HepG2 (cell line): ENCODE measurements around the gene KLC4. TPM values are rescaled to one million over a fixed set of nuclear protein-coding genes. Genes with fewer than 3 reads are reported as not detected.

Source experiments
- ATAC-seq: fragments of 200-7000 bp; cut with Tn5 transposase; 3 replicates; pipeline ENCODE4 v1.9.1; 2020; ENCODE audit warnings: mild to moderate bottlenecking, moderate library complexity
- BruUV-seq: library from RNA; stranded (reverse); fragments of 400-500 nt; replicated peaks from 2 replicates; lab custom pipeline; 2021; lab: Mats Ljungman, UMichigan
- CTCF ChIA-PET: fragments of 300-600 bp; formaldehyde crosslinking; extraction: SDS; loops from one replicate; lab custom pipeline; 2021; ENCODE audit warnings: low total read pairs, inconsistent platforms, low intra/inter-chr PET ratio; lab: Yijun Ruan, JAX
- POLR2A ChIA-PET: fragments of 350-600 bp; sonication (Branson Sonifier 250); formaldehyde crosslinking; loops from one replicate; lab custom pipeline; 2020; ENCODE audit warnings: antibody characterized with exemption, inconsistent platforms; lab: Yijun Ruan, JAX
- DNase-seq: peaks from one replicate; pipeline ENCODE4 v3.0.0-alpha.2; 2015; ENCODE audit warnings: low spot score
- FAIRE-seq: peaks from 3 replicates; lab custom pipeline; 2011; peaks lifted over from hg19 to GRCh38; lab: Jason Lieb, UNC
- H2AFZ ChIP-seq: one replicate; pipeline ENCODE4 v1.6.1; 2011; ENCODE audit warnings: low read length, inconsistent platforms
- H3K27ac ChIP-seq: fragments of 300-600 bp; 3 replicates; pipeline ENCODE4 v1.8.0; 2011; ENCODE audit warnings: mixed run types, mild to moderate bottlenecking, mixed read lengths, low read length, inconsistent platforms; ENCODE audit not compliant: insufficient read depth; ENCODE audit errors: extremely low read length
- H3K27me3 ChIP-seq, 2 experiments: fragments of 200-600 bp in 1 of 2; 2 replicates in 1 of 2; 3 replicates in 1 of 2; pipeline versions ENCODE4 v1.6.0 to v1.8.0; 2011; ENCODE audit warnings: low read length in 2 of 2, mild to moderate bottlenecking in 2 of 2, moderate library complexity in 2 of 2, inconsistent platforms in 1 of 2; ENCODE audit not compliant: insufficient read depth in 2 of 2, control insufficient read depth in 1 of 2
- H3K36me3 ChIP-seq, 2 experiments: fragments of 200-600 bp in 1 of 2; replicated peaks in 1 of 2; 2 replicates in 1 of 2; 3 replicates in 1 of 2; pipeline versions ENCODE4 v1.5.1 to v1.8.0; 2011; ENCODE audit warnings: low read length in 2 of 2, inconsistent platforms in 1 of 2; ENCODE audit not compliant: insufficient read depth in 2 of 2, control insufficient read depth in 1 of 2
- H3K4me1 ChIP-seq: 2 replicates; pipeline ENCODE4 v1.5.1; 2012; ENCODE audit warnings: low read length, inconsistent platforms; ENCODE audit not compliant: insufficient read depth
- H3K4me2 ChIP-seq: 2 replicates; pipeline ENCODE4 v1.6.0; 2011; ENCODE audit warnings: low read depth, low read length, inconsistent platforms
- H3K4me3 ChIP-seq, 3 experiments: fragments of 200-600 bp in 1 of 3; sonication (generic), shearing (Covaris generic) in 1 of 3; replicated peaks in 1 of 3; 2 replicates each; pipeline ENCODE4 v1.5.1; 2011 to 2016; ENCODE audit warnings: low read length in 3 of 3, inconsistent platforms in 2 of 3, low read depth in 2 of 3, mild to moderate bottlenecking in 2 of 3, control low read depth in 1 of 3, mixed read lengths in 1 of 3; ENCODE audit not compliant: insufficient read depth in 1 of 3
- H3K79me2 ChIP-seq: one replicate; pipeline ENCODE4 v1.6.1; 2011; ENCODE audit warnings: low read length, inconsistent platforms; ENCODE audit not compliant: insufficient read depth
- H3K9ac ChIP-seq: 2 replicates; pipeline ENCODE4 v1.6.0; 2011; ENCODE audit warnings: mild to moderate bottlenecking, low read depth, low read length, inconsistent platforms; ENCODE audit not compliant: insufficient read depth
- H3K9me3 ChIP-seq: 2 replicates; pipeline ENCODE4 v1.5.1; 2012; ENCODE audit warnings: mild to moderate bottlenecking, low read length
- H4K20me1 ChIP-seq: 2 replicates; pipeline ENCODE4 v1.6.0; 2011; ENCODE audit warnings: inconsistent platforms, mild to moderate bottlenecking, low read length, moderate library complexity; ENCODE audit not compliant: insufficient read depth
- AGO2 ChIP-seq: fragments of 200-400 bp; formaldehyde crosslinking; optimal IDR thresholded peaks from 2 replicates; pipeline ENCODE3; 2017; ENCODE audit warnings: mild to moderate bottlenecking, low read depth, low read length, moderate library complexity
- BRD4 ChIP-seq: sonication (generic); formaldehyde crosslinking; IDR thresholded peaks from 2 replicates; pipeline ENCODE4 v1.4.0; 2020; ENCODE audit warnings: missing genetic modification reagents
- GATAD1 ChIP-seq: IDR thresholded peaks from 2 replicates; pipeline ENCODE4 v1.6.1; 2016; ENCODE audit warnings: missing genetic modification reagents, missing compliant biosample characterization
- MZF1 ChIP-seq: sonication (generic); formaldehyde crosslinking; IDR thresholded peaks from 2 replicates; pipeline ENCODE4 v1.8.1; 2023; ENCODE audit warnings: mild to moderate bottlenecking, missing genetic modification reagents, borderline replicate concordance
- NR2F2 ChIP-seq: IDR thresholded peaks from 2 replicates; pipeline ENCODE4 v1.6.1; 2012; ENCODE audit warnings: low read depth, inconsistent platforms, borderline replicate concordance
- PHF21A ChIP-seq: sonication (generic); formaldehyde crosslinking; IDR thresholded peaks from 2 replicates; pipeline ENCODE4 v1.5.0; 2020; ENCODE audit warnings: mild to moderate bottlenecking, missing genetic modification reagents
- POLR2A ChIP-seq, 2 experiments: IDR thresholded peaks; 2 replicates each; pipeline ENCODE4 v1.6.1; 2011; ENCODE audit warnings: low read depth in 2 of 2, low read length in 2 of 2, mild to moderate bottlenecking in 1 of 2, moderate library complexity in 1 of 2; ENCODE audit not compliant: insufficient read depth in 1 of 2
- POLR2G ChIP-seq: fragments of 200-400 bp; formaldehyde crosslinking; IDR thresholded peaks from 2 replicates; pipeline ENCODE4 v1.6.1; 2018; ENCODE audit warnings: mild to moderate bottlenecking, low read depth, low read length, moderate library complexity
- RBFOX2 ChIP-seq: fragments of 200-400 bp; formaldehyde crosslinking; IDR thresholded peaks from 2 replicates; pipeline ENCODE4 v1.6.1; 2017; ENCODE audit warnings: low read depth, mild to moderate bottlenecking, low read length
- ZNF143 ChIP-seq: sonication (generic); formaldehyde crosslinking; IDR thresholded peaks from 2 replicates; pipeline ENCODE4 v1.4.0; 2020; ENCODE audit warnings: missing genetic modification reagents
- ZNF501 ChIP-seq: sonication (generic); formaldehyde crosslinking; IDR thresholded peaks from 2 replicates; pipeline ENCODE4 v1.5.1; 2020; ENCODE audit warnings: mild to moderate bottlenecking, moderate library complexity, missing genetic modification reagents
- ZNF746 ChIP-seq: sonication (generic); formaldehyde crosslinking; IDR thresholded peaks from 2 replicates; pipeline ENCODE4 v1.8.0; 2022; ENCODE audit warnings: mild to moderate bottlenecking, missing genetic modification reagents
- ZNF790 ChIP-seq: sonication (generic); formaldehyde crosslinking; IDR thresholded peaks from 2 replicates; pipeline ENCODE4 v1.8.0; 2022; ENCODE audit warnings: missing genetic modification reagents, mild to moderate bottlenecking, borderline replicate concordance
- WGBS: methylation state at CpG from one replicate; pipeline ENCODE4 v1.1.6; 2017; ENCODE audit warnings: low lambda C conversion rate; 5-methylcytosine and 5-hydroxymethylcytosine counted together
- in situ Hi-C: cut with HindIII; loops from 2 replicates; pipeline ENCODE4 v1.10.0; 2017; ENCODE audit warnings: low pct_unique_long_range_greater_than_20kb; ENCODE audit not compliant: extremely low pct_ligation_motif_present
- intact Hi-C: fragments of 100-400 bp; cut with micrococcal nuclease; formaldehyde crosslinking; loops from one replicate; pipeline ENCODE4 v1.10.0; 2022; ENCODE audit not compliant: unreplicated experiment
- polyA plus RNA-seq, 8 experiments: library from polyadenylated mRNA; depleted of rRNA in 3 of 8; stranded (reverse) in 7 of 8; unstranded in 1 of 8; fragments of >200 nt; fragmentation: Illumina TruSeq in 4 of 8; extraction: Trizol in 4 of 8; gene quantifications; 2 replicates each; pipeline versions ENCODE4 v1.2.1 to v1.2.3, GENCODE V29; 2011 to 2016; ENCODE audit warnings: low read depth in 4 of 8, missing spikeins in 1 of 8, mixed read lengths in 1 of 8; ENCODE audit not compliant: insufficient read depth in 1 of 8
- total RNA-seq, 5 experiments: library from RNA; depleted of rRNA; stranded (reverse); fragments of >200 nt; fragmentation: Illumina TruSeq; extraction: Trizol; gene quantifications; 2 replicates each; pipeline ENCODE4 v1.2.3, GENCODE V29; 2016; ENCODE audit warnings: low read depth in 1 of 5
- TF ChIP-seq, protein P1 (sequence below): sonication (generic); formaldehyde crosslinking; IDR thresholded peaks from 2 replicates; pipeline ENCODE4 v1.5.0; 2020; ENCODE audit warnings: mild to moderate bottlenecking, low read depth, missing genetic modification reagents, borderline replicate concordance

Gene KLC4
- total and polyA plus RNA-seq, 2 of the 13 experiments (the other 11 are each of a cell fraction or from before 2014, with no cell fraction given), result 45.4 to 70.4 TPM

DNA sequence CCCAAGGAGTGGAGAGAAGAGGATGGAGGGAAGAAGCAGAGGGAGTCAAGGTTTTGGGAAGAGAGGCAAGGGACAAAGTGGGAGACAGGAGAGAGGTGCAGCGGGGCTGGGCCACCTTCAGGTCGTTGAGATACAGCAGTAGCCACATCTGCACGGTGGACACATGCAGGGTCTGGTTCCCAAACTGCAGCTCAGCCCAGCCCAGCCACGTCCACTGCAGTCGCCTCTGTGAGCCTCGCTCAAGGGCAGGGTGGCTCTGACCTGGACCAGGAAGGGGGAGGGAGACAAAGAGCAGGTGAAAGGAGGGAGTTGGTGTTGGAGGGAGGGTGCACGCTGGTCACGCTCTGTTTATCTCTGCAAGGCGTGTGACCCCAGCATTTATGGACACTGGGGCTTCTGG lies 20.7 kb upstream of the KLC4 start (continued):
- TF ChIP-seq, protein P1, sequence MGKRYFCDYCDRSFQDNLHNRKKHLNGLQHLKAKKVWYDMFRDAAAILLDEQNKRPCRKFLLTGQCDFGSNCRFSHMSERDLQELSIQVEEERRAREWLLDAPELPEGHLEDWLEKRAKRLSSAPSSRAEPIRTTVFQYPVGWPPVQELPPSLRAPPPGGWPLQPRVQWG (CRISPR knock-in tag), result no peak
- TF ChIP-seq ZNF501 (CRISPR knock-in tag) (no peak), ZNF143 (no peak), BRD4 (CRISPR knock-in tag) (no peak), RBFOX2 (0 out of 2 replicates have a peak, but pooled peaks have one; percentile 34), GATAD1 (CRISPR knock-in tag) (no peak)

DNA sequence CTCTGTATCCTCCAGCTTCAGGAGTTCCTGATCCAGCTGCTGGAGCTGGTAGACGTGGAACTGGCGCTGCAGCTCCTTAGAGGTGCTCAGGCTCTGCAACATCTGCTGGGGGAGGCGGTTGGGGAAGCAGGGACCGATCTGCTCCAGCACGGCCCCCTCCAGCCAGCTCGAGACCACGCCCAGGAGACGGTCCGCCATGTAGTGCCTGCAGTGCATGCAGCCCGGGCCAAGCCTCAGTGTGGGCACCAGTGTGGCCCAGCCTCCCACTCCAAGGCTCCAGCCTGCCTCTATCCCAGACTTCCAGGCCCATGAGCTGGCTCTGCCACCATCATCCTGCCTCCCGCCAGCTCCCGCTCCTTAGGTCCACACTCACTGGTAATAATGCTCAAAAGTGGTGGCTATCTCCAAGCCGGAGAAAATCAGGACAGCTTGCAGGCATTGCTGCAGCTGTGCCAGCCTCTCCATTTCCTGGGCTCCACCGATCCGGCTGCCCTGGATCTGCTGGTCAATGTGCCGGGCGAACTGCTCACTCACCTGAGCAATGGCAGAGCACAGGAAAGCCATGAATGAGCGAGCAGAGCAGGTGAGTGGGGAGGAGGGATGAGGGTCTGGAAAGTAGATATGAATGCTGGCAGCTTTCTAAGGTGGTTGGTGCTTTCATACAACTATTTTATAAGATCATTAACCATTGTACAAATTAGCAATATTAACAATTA lies 18.7 kb upstream of the KLC4 start:
- Histone ChIP-seq H3K4me3 (no peak overlapping the region), H3K27me3 (no peaks in the 10 kb centered on the region), H2AFZ (no peak overlapping the region), H3K9ac (no peak overlapping the region), H3K36me3 (peaks cover 46 to 74% of the 10 kb centered on the region in 2 experiments), H3K9me3 (no peaks in the 10 kb centered on the region), H3K4me1 (peaks cover 4% of the 10 kb centered on the region), H3K4me2 (no peak overlapping the region), H3K27ac (no peak overlapping the region), H3K79me2 (no peaks in the 10 kb centered on the region), H4K20me1 (peaks cover under 1% of the 10 kb centered on the region; the same call in 1 of the 2 replicates)
- DNase-seq, result no peak
- no peak for ATAC-seq
- intact Hi-C loops (no loop called here), in situ Hi-C loops (no loop called here)
- TF ChIP-seq RBFOX2 (peak; percentile 67), POLR2G (peak; percentile 47), POLR2A (IDR thresholded peaks at IDR 0.05; ENCODE audit: insufficient read depth in 1 of 2, low read depth in 2 of 2, low read length in 2 of 2) (0 out of 4 replicates have a peak, but pooled peaks have one; percentile 0 to 13), NR2F2 (no peak), ZNF790 (CRISPR knock-in tag) (no peak), AGO2 (peak; percentile 88), PHF21A (no peak), ZNF746 (no peak), MZF1 (no peak)
- ChIA-PET CTCF (no interaction called here), POLR2A (interaction anchor here (0.6 to 1.4 kb wide), 2 partner anchors 13 to 136 kb away, joined by 3 to 4 read pairs; partner anchors contain the start of gene CUL7)
- WGBS, result 98% methylated on average over 18 of the region's 18 CpGs
- no TSS peak for BruUV-seq
- FAIRE-seq, result no peak
